ENCODE results near the gene VAMP2.
A peak's percentile ranks its signal among the peaks of the same experiment; 100 is the strongest.

The VAMP2 gene

DNA sequence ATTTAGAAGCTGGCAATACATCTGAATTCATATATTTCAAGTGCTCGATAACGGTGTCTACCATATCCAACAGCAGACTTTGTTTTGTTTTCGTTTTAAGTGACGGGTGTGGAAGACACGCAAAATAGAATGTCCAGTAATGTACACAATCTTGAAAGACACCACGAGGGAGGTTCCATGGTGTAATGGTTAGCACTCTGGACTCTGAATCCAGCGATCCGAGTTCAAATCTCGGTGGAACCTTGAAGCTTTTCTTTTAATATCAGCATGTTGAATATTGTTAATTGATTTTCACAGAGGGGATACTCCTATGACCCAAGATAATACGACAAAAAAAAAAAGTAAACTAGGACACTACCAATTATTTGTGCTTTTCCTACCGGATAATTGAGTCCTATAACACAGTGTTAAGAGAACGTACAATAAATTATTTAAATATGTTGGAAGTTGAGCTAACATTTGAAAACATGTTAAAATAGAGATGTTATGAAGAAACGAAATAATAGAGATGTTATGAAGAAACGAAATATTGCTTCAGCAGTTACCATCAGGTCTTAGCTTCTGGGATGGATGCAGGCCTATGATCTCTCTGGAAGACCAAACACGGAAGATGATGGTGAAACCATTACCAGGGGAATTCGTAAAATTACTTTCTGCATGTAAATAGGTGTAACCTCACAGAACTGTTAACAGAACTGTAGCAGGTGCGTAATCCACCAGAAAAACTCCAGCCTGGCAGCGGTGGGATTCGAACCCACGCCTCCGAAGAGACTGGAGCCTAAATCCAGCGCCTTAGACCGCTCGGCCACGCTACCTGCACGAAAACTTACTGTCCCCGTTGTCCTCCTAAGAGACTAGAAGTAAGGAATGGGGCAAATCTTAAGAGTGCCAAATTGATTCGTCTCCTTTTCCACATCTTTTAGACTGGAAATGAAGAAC is 42.9 kb downstream of the VAMP2 start:
- Histone ChIP-seq H3K27me3 (peaks cover 85% of the 10 kb centered on the region), H3K27ac (no peak overlapping the region), H3K4me3 (peak overlapping the region; percentile 71), H4K20me1 (peaks cover 59% of the 10 kb centered on the region), H3K9ac (peak overlapping the region; percentile 63), H3K9me3 (no peaks in the 10 kb centered on the region), H3K4me2 (peak overlapping the region; percentile 95), H3K36me3 (no peaks in the 10 kb centered on the region), H3K4me1 (peaks cover 56% of the 10 kb centered on the region)
- TF ChIP-seq Cebpa-rat (IDR thresholded peaks at IDR 0.05) = no peak

DNA sequence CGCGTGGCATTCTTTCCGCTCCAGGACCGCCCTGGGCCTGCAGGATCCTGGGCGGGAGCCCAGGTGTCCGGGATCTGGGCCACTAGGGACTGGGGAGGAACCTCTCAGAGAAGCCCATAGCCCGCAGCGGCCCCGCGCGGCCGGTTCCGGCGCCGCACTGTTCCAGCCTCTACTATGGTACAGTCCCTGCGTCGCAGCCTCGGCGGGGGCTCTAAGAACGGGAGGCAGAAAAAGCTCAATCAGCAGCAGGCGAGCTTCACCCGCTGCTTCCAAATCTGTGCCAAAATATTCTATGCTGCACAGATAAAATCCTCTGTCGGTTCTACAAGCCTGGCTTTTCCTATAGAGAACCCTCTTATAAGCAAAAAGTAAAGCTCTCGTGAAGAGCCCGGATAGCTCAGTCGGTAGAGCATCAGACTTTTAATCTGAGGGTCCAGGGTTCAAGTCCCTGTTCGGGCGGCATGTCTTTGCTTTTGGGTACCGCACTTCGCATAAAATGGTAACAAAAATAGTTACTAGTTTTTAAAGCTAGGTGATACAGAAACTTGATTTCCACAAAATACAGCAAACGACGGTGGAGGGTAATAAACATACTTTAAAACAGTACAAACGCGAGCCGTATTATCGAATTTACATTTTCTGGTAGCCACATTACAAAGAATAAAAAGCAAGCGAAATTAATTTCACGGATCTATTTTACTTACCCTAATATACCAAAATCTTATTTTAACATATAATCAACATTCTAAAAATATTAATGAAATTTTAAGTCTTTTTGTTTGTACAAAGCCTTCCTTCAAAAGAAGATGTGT is 43.8 kb downstream of the VAMP2 start:
- Histone ChIP-seq H3K9me3 (no peaks in the 10 kb centered on the region), H3K27me3 (peaks cover 85% of the 10 kb centered on the region), H3K36me3 (no peaks in the 10 kb centered on the region), H3K27ac (no peak overlapping the region), H3K9ac (peak overlapping the region; percentile 63), H4K20me1 (peaks cover 50% of the 10 kb centered on the region), H3K4me2 (peak overlapping the region; percentile 95), H3K4me3 (peak overlapping the region; percentile 71), H3K4me1 (peaks cover 47% of the 10 kb centered on the region)
- TF ChIP-seq Cebpa-rat (IDR thresholded peaks at IDR 0.05) = no peak

DNA sequence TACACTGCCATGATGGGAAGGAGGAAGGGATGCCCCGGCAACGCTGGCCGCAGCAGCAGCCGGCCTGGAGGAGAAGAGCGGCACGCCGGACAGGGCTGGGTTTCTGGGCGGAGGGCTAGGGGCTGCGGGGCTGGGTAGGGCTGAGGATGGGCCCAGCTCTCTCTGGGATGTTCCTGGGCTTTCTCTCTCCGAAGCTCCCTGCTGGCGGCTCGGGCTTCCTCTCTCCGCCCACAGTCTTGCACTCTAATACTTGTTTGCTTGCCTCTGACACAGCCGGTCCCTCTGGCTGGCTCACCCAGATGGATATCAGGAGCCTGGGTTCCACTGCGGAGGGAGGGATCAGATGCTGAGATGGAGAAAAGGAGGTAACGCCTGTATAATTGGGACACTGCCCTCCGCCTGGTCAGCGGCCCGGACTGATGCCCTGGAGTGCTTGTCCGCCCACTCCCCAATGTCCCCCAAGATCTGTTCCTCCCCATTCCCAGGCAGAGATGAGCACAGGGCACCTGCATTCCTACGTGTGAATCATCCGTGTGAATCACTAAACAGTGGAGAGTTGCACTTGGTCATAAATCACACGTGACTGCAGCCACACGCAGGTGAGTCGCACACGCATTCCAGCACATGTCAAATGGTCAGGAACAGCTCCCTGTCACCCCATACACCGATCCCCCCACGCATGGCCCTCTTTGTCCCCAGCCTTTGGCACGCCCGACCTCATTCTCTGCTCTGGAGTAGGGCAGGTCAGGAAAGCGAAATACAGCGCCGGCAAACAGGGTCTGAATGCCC is 44.6 kb downstream of the VAMP2 start, which contains the start of gene ALOXE3:
Gene ALOXE3 (minus strand): TSS at position 535 of the 789 bp plus-strand sequence. CDS start 524 bp downstream, at position 11.
- peaks cover 39% of the 10 kb centered on the region for H3K4me1 ChIP-seq
- TF ChIP-seq Cebpa-rat (IDR thresholded peaks at IDR 0.05) = no peak
- no peak within 1 kb of the TSS for H3K27ac ChIP-seq
- H3K36me3 ChIP-seq = no peaks in the 10 kb centered on the region
- peaks cover 85% of the 10 kb centered on the region for H3K27me3 ChIP-seq
- no peaks in the 10 kb centered on the region for H3K9me3 ChIP-seq
- H4K20me1 ChIP-seq = peaks cover 42% of the 10 kb centered on the region
- peak within 1 kb of the TSS; percentile 95 for H3K4me2 ChIP-seq
- H3K4me3 ChIP-seq = peak within 1 kb of the TSS; percentile 71
- peak within 1 kb of the TSS; percentile 63 for H3K9ac ChIP-seq

DNA sequence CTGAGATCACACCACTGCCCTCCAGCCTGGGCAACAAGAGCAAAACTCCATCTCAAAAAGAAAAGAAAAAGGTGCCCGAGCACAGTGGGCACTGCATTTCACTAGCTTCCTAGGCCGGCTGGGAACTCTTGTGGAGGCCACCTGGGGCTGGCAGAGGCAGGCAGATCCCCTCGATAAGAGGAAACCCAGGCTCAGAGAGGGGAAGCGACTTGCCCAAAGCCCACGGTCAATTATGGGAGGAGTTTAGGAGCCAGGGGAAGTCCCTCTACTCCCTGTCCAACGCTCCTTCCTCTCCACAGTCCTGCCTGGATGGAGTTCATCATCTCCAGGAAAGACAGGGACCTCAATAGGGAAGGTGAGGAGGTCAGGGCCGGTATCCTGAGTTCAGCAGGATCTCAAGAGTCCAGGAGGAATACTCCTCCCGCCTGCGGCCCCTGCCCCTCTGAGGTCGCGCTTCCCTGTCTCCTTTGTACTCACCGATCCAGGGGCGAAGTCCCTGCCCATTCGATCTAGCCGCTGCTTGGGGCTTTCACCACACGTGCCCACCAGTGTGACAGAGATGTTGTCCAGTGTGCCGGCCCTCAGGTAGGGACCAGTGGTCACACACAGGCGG is 45.3 kb downstream of the VAMP2 start:
- Histone ChIP-seq H3K36me3 (no peaks in the 10 kb centered on the region), H3K27ac (no peak overlapping the region), H3K4me3 (peak overlapping the region; percentile 71), H4K20me1 (peaks cover 35% of the 10 kb centered on the region), H3K9ac (peak overlapping the region; percentile 63; the same call in 1 of the 2 replicates), H3K9me3 (no peaks in the 10 kb centered on the region), H3K27me3 (peaks cover 85% of the 10 kb centered on the region), H3K4me2 (peak overlapping the region; percentile 95), H3K4me1 (peaks cover 32% of the 10 kb centered on the region)
- TF ChIP-seq Cebpa-rat (IDR thresholded peaks at IDR 0.05) = no peak

DNA sequence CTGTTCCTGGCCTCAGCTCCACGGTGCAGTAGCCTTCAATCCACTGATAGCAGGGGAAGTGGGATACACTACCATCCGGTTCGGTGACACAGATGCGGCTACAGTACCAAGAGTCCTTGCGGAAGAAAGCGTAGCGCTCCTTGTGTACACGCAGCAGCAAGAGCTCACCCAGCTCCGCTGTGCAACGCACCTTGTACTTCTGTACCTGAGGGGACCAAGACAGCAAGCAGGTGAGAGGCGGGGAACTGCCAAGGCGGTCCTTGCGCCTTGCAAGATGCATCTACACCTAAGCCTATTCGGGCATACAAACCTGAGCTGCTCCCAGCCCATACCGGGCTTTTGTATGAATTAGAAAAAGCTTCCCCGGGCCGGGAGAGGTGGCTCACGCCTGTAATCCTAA is 46.0 kb downstream of the VAMP2 start:
- Histone ChIP-seq H3K36me3 (no peaks in the 10 kb centered on the region), H3K9ac (no peak overlapping the region), H3K4me3 (peak overlapping the region; percentile 71; the same call in 1 of the 2 replicates), H3K9me3 (no peaks in the 10 kb centered on the region), H3K4me1 (peaks cover 30% of the 10 kb centered on the region), H3K27me3 (peaks cover 85% of the 10 kb centered on the region), H4K20me1 (peaks cover 29% of the 10 kb centered on the region), H3K27ac (no peak overlapping the region), H3K4me2 (peak overlapping the region; percentile 95)
- TF ChIP-seq Cebpa-rat (IDR thresholded peaks at IDR 0.05) = no peak

DNA sequence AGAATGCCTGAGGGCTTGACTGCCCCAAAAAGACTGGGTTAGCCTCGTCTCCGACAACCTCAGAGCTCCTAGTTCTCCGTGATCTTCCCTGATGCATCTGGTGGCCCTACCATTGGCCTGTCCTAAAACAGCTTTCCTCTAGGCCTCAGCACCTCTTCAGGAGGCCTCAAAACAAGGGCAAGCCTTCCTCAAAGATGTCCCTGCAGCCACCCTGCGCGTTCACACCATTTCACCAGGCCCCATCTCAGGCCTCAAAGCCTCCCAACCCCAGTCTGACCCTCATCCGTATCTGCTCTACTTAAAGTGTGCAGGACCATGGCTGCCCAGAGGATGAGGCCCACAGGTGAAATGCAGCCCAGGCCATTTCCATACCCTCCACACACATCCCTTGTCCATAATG is 51.8 kb downstream of the VAMP2 start:
- Histone ChIP-seq H3K9ac (no peak overlapping the region), H3K4me2 (no peak overlapping the region), H3K27ac (no peak overlapping the region), H3K27me3 (peaks cover 58% of the 10 kb centered on the region), H3K9me3 (no peaks in the 10 kb centered on the region), H4K20me1 (no peaks in the 10 kb centered on the region; the same call in 1 of the 2 replicates), H3K4me1 (peaks cover 6% of the 10 kb centered on the region; the same call in 1 of the 2 replicates), H3K4me3 (no peak overlapping the region), H3K36me3 (no peaks in the 10 kb centered on the region)
- TF ChIP-seq Cebpa-rat (IDR thresholded peaks at IDR 0.05) = no peak

DNA sequence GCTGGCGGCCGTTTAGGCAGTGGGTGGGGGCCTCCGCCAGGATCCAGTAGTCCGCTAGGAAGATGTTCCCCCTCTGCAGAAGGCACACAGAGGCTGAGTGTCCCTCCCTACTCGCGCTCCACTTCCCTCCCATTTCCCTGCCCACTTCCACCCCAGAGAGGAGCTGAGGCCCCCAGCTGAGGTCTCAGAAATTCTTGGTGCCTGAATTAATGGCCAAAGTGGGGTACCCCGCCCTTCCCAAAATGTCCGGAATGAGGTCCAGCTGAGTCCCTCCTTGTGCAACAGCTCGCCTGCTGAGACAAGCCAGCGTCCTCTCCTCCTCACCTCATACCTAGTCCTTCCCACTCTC is 52.3 kb downstream of the VAMP2 start:
- no peak for TF ChIP-seq Cebpa-rat (IDR thresholded peaks at IDR 0.05)
- Histone ChIP-seq H3K9me3 (no peaks in the 10 kb centered on the region), H3K27me3 (peaks cover 53% of the 10 kb centered on the region), H3K4me2 (peak overlapping the region; percentile 67), H3K4me3 (no peak overlapping the region), H3K36me3 (no peaks in the 10 kb centered on the region), H3K9ac (no peak overlapping the region), H4K20me1 (no peaks in the 10 kb centered on the region; the same call in 1 of the 2 replicates), H3K27ac (no peak overlapping the region), H3K4me1 (peaks cover 7% of the 10 kb centered on the region)

DNA sequence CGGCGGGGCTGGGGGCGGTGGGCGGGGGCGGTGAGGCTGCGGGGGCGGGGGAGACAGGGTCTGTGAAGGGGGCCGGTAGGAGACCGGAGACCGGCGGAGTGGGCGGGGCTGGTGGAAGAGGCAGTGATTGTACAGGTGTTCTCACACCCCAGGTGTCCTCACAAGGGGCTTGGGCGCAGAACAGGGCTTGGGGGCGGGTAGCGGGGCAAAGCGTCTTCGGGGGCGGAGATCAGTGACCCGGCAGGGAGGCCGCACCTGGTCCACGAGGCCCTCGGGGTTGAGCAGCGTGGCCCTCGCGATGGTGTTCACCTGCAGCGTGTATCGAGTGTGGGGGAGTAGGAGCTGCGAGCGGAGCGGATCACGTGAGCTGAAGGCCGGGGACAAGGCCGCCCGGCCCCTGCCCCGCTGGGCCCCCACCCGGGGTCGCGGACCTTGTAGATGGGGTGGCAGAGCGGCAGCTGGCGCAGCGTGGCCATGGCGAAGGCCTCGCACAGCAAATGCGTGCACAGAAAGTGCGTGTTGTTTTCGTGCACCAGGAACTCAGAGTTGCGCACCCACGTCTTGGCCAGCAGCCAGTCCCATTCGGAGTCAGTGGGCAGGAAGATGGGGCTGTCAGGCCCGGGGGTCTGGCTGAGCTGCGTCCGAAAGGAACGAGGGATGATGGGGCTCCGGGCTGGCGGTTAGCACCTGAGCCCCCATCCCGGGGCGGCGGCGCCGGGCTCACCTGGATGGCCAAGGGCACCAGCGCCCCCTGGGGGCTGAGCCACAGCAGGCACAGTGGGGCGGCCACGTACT is 52.9 kb downstream of the VAMP2 start:
- no peaks in the 10 kb centered on the region; the same call in 1 of the 2 replicates for H4K20me1 ChIP-seq
- peak overlapping the region; percentile 67 for H3K4me2 ChIP-seq
- TF ChIP-seq Cebpa-rat (IDR thresholded peaks at IDR 0.05) = no peak
- no peak overlapping the region for H3K9ac ChIP-seq
- H3K4me3 ChIP-seq = no peak overlapping the region
- H3K27ac ChIP-seq = no peak overlapping the region
- H3K4me1 ChIP-seq = peaks cover 13% of the 10 kb centered on the region
- H3K27me3 ChIP-seq = peaks cover 48% of the 10 kb centered on the region
- H3K9me3 ChIP-seq = no peaks in the 10 kb centered on the region
- H3K36me3 ChIP-seq = no peaks in the 10 kb centered on the region
